HCT116 (cell line): ENCODE data around the gene SPATA17. TPM values are rescaled to one million over a fixed set of nuclear protein-coding genes. Genes with fewer than 3 reads are reported as not detected.

Source experiments
- ATAC-seq: fragments of 200-7000 bp; cut with Tn5 transposase; 2 replicates; pipeline ENCODE4 v1.9.1; 2020; ENCODE audit warnings: mild to moderate bottlenecking, moderate library complexity
- BruUV-seq: library from RNA; stranded (reverse); fragments of 400-500 nt; replicated peaks from 2 replicates; lab custom pipeline; 2021; lab: Mats Ljungman, UMichigan
- CTCF ChIA-PET: fragments of 300-600 bp; sonication (Branson Sonifier 250); formaldehyde crosslinking; loops from one replicate; lab custom pipeline; 2021; ENCODE audit warnings: antibody characterized with exemption; lab: Charles Lee
- POLR2A ChIA-PET: fragments of 300-600, 350-600 bp; sonication (Branson Sonifier 250); formaldehyde crosslinking; loops from one replicate; lab custom pipeline; 2021; ENCODE audit warnings: antibody characterized with exemption; lab: Charles Lee
- RAD21 ChIA-PET, 2 experiments: fragments of 300-600 bp; sonication (Branson Sonifier 250); formaldehyde crosslinking; loops; one replicate each; lab custom pipeline; 2023; ENCODE audit warnings: low total read pairs in 2 of 2; ENCODE audit not compliant: uncharacterized antibody in 2 of 2, unreplicated experiment in 2 of 2, low non-redundant PET in 1 of 2; lab: Charles Lee
- DNase-seq: peaks from one replicate; pipeline ENCODE4 v3.0.0-alpha.2; 2010; ENCODE audit warnings: low read depth, low spot score
- H2AFZ ChIP-seq: fragments of 200-600 bp; shearing (Covaris generic), sonication (generic); 2 replicates; pipeline ENCODE4 v1.6.1; 2017; ENCODE audit warnings: low read depth, mixed run types, mixed read lengths, antibody characterized with exemption, low read length; ENCODE audit not compliant: poor library complexity, severe bottlenecking
- H3K27ac ChIP-seq: 2 replicates; pipeline ENCODE4 v1.5.1; 2012; ENCODE audit warnings: low read depth, low read length
- H3K27me3 ChIP-seq: fragments of 200-600 bp; sonication (generic); 2 replicates; pipeline ENCODE4 v1.6.1; 2016; ENCODE audit warnings: mixed run types, low read length, mixed read lengths; ENCODE audit not compliant: insufficient read depth
- H3K36me3 ChIP-seq, 2 experiments: fragments of 200-500 bp in 1 of 2; fragments of 200-600 bp in 1 of 2; sonication (Bioruptor generic) in 1 of 2; sonication (generic) in 1 of 2; 2 replicates each; pipeline versions ENCODE4 v1.5.1 to v1.6.1; 2014 to 2016; ENCODE audit warnings: low read length in 2 of 2, inconsistent platforms in 1 of 2, mixed read lengths in 1 of 2, mixed run types in 1 of 2; ENCODE audit not compliant: insufficient read depth in 2 of 2, control insufficient read depth in 1 of 2
- H3K4me1 ChIP-seq, 2 experiments: fragments of 200-600 bp in 1 of 2; sonication (generic) in 1 of 2; 2 replicates each; pipeline versions ENCODE4 v1.5.1 to v1.6.1; 2012 to 2017; ENCODE audit warnings: low read length in 2 of 2, inconsistent platforms in 1 of 2, mild to moderate bottlenecking in 1 of 2, mixed read lengths in 1 of 2, mixed run types in 1 of 2, moderate library complexity in 1 of 2; ENCODE audit not compliant: insufficient read depth in 2 of 2, control insufficient read depth in 1 of 2
- H3K4me2 ChIP-seq: fragments of 200-600 bp; sonication (generic); 2 replicates; pipeline ENCODE4 v1.6.1; 2017; ENCODE audit warnings: mixed run types, low read length, mixed read lengths
- H3K4me3 ChIP-seq, 2 experiments: fragments of 200-600 bp in 1 of 2; sonication (generic) in 1 of 2; replicated peaks in 1 of 2; 2 replicates each; pipeline ENCODE4 v1.5.1; 2011 to 2016; ENCODE audit warnings: low read length in 2 of 2, control low read depth in 1 of 2, low read depth in 1 of 2, mild to moderate bottlenecking in 1 of 2, mixed read lengths in 1 of 2, mixed run types in 1 of 2
- H3K79me2 ChIP-seq: fragments of 200-600 bp; sonication (generic); 2 replicates; pipeline ENCODE4 v1.6.1; 2017; ENCODE audit warnings: mild to moderate bottlenecking, mixed run types, low read length, moderate library complexity, mixed read lengths; ENCODE audit not compliant: insufficient read depth
- H3K9ac ChIP-seq: fragments of 200-600 bp; sonication (generic); 2 replicates; pipeline ENCODE4 v1.6.1; 2016; ENCODE audit warnings: low read length, mixed read lengths
- H3K9me2 ChIP-seq: fragments of 200-600 bp; sonication (generic), shearing (Covaris generic); 2 replicates; pipeline ENCODE4 v1.6.1; 2017; ENCODE audit warnings: mixed run types, mild to moderate bottlenecking, moderate library complexity; ENCODE audit not compliant: insufficient read depth
- H3K9me3 ChIP-seq, 2 experiments: fragments of 200-500 bp in 1 of 2; fragments of 200-600 bp in 1 of 2; sonication (Bioruptor generic) in 1 of 2; sonication (generic) in 1 of 2; 2 replicates each; pipeline ENCODE4 v1.6.1; 2014 to 2017; ENCODE audit warnings: low read length in 2 of 2, mixed read lengths in 2 of 2, inconsistent platforms in 1 of 2, low read depth in 1 of 2, mild to moderate bottlenecking in 1 of 2, mixed run types in 1 of 2, moderate library complexity in 1 of 2; ENCODE audit not compliant: control insufficient read depth in 1 of 2, insufficient read depth in 1 of 2
- H4K20me1 ChIP-seq: fragments of 200-600 bp; sonication (generic), shearing (Covaris generic); 2 replicates; pipeline ENCODE4 v1.6.1; 2017; ENCODE audit warnings: mixed run types, mild to moderate bottlenecking, moderate library complexity; ENCODE audit not compliant: insufficient read depth
- ATF3 ChIP-seq: IDR thresholded peaks from 2 replicates; pipeline ENCODE4 v1.6.1; 2012
- CTCF ChIP-seq, 3 experiments: fragments of 200-600 bp in 1 of 3; sonication (generic) in 1 of 3; IDR thresholded peaks in 2 of 3; conservative IDR thresholded peaks in 1 of 3; 2 replicates each; pipeline ENCODE4 v1.5.1; 2012 to 2017; ENCODE audit warnings: low read depth in 2 of 3, low read length in 2 of 3, antibody characterized with exemption in 1 of 3, borderline replicate concordance in 1 of 3, control low read depth in 1 of 3, mild to moderate bottlenecking in 1 of 3, mixed read lengths in 1 of 3, mixed run types in 1 of 3, moderate library complexity in 1 of 3; ENCODE audit not compliant: insufficient read depth in 1 of 3
- ELF1 ChIP-seq: IDR thresholded peaks from 2 replicates; pipeline ENCODE4 v1.6.1; 2012; ENCODE audit warnings: low read depth, borderline replicate concordance
- EZH2 ChIP-seq: fragments of 200-600 bp; sonication (generic); IDR thresholded peaks from 2 replicates; pipeline ENCODE4 v1.6.1; 2017; ENCODE audit warnings: antibody characterized with exemption, mixed run types
- FOSL1 ChIP-seq: IDR thresholded peaks from 2 replicates; pipeline ENCODE4 v1.6.1; 2012; ENCODE audit warnings: low read depth
- SIN3A ChIP-seq: IDR thresholded peaks from 2 replicates; pipeline ENCODE4 v1.6.1; 2012; ENCODE audit warnings: low read depth
- SP1 ChIP-seq: IDR thresholded peaks from 2 replicates; pipeline ENCODE4 v1.6.1; 2012; ENCODE audit warnings: low read depth
- ZBTB33 ChIP-seq: IDR thresholded peaks from 2 replicates; pipeline ENCODE4 v1.6.1; 2011; ENCODE audit warnings: mild to moderate bottlenecking, low read length, moderate library complexity; ENCODE audit not compliant: insufficient replicate concordance; ENCODE audit errors: extremely low read depth
- intact Hi-C: fragments of 100-400 bp; cut with micrococcal nuclease; formaldehyde crosslinking; loops from 2 replicates; pipeline ENCODE4 v1.10.0; 2022
- total RNA-seq: library from RNA; stranded (reverse); gene quantifications from one replicate; pipeline ENCODE4 v1.2.1, GENCODE V29; 2021; ENCODE audit not compliant: unreplicated experiment

SPATA17 gene
- total RNA-seq, 1 experiment from 2014 or later: 2.5 TPM

GRCh38 chr1:217617126-217617525 lies 14.0 kb upstream of the SPATA17 start:
- H4K20me1 ChIP-seq: no peaks in the 10 kb centered on the region; the same call in 1 of the 2 replicates
- POLR2A ChIA-PET: no interaction called here
- ATAC-seq (no peak), DNase-seq (no peak)
- H3K4me1 ChIP-seq: no peaks in the 10 kb centered on the region
- no peak overlapping the region for H3K4me2 ChIP-seq
- H3K36me3 ChIP-seq: peaks cover 7 to 9% of the 10 kb centered on the region in 2 experiments; a peak in 1 of 4 replicates
- TF ChIP-seq EZH2 (no peak), FOSL1 (no peak), ELF1 (no peak), SIN3A (no peak), CTCF (IDR thresholded peaks at IDR 0.05 in 2 of 3, conservative IDR thresholded peaks at IDR 0.05 in 1 of 3; ENCODE audit: borderline replicate concordance in 1 of 3, insufficient read depth in 1 of 3, low read depth in 2 of 3, low read length in 2 of 3) (no peak), ATF3 (no peak), ZBTB33 (no peak), SP1 (no peak)
- no peak overlapping the region for H3K27ac ChIP-seq
- H2AFZ ChIP-seq: no peak overlapping the region
- CTCF ChIA-PET: no interaction called here
- peaks cover 62% of the 10 kb centered on the region for H3K79me2 ChIP-seq
- no peaks in the 10 kb centered on the region for H3K9me2 ChIP-seq
- intact Hi-C loops: no loop called here
- H3K9me3 ChIP-seq: no peaks in the 10 kb centered on the region
- H3K4me3 ChIP-seq: no peak overlapping the region
- H3K9ac ChIP-seq: no peak overlapping the region
- no peaks in the 10 kb centered on the region for H3K27me3 ChIP-seq
- no TSS peak for BruUV-seq
- RAD21 ChIA-PET: no interaction called here
